ENCODE data around the gene MMP27.

DNA sequence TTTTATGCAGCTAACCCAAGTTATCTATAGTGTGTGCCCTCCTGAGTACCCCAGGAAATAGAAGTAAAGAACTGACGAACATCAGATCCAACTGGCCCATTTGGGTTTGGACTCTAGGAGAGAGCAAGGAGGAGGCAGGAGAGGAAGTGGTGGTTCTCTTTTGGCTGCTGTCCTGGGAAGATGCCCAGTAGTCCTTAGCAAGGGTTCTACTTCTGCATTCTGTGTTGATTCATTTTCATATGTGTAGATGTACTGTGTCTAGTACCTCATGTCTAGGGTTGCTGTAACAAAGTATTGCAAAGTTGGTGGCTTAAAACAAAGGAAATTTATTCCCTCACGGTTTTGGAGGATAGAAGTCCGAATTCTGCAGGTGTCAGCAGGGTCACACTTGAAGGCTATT, 6.6 kb upstream of the MMP27 start:
- TF ChIP-seq EZH2 (IDR thresholded peaks at IDR 0.05; ENCODE audit: low read length, missing control alignments) = no peak
- TF ChIP-seq, protein P1, sequence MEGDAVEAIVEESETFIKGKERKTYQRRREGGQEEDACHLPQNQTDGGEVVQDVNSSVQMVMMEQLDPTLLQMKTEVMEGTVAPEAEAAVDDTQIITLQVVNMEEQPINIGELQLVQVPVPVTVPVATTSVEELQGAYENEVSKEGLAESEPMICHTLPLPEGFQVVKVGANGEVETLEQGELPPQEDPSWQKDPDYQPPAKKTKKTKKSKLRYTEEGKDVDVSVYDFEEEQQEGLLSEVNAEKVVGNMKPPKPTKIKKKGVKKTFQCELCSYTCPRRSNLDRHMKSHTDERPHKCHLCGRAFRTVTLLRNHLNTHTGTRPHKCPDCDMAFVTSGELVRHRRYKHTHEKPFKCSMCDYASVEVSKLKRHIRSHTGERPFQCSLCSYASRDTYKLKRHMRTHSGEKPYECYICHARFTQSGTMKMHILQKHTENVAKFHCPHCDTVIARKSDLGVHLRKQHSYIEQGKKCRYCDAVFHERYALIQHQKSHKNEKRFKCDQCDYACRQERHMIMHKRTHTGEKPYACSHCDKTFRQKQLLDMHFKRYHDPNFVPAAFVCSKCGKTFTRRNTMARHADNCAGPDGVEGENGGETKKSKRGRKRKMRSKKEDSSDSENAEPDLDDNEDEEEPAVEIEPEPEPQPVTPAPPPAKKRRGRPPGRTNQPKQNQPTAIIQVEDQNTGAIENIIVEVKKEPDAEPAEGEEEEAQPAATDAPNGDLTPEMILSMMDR (conservative IDR thresholded peaks at IDR 0.05 in 1 of 2, IDR thresholded peaks at IDR 0.05 in 1 of 2; ENCODE audit: low read depth in 1 of 2, low read length in 2 of 2) = no peak
